Measurements from ENCODE around the gene KIAA0753. TPM values are rescaled to one million over a fixed set of nuclear protein-coding genes. Genes with fewer than 3 reads are reported as not detected.

The KIAA0753 gene
- total RNA-seq, 1 donor from 2014 or later: 7.0 TPM

DNA sequence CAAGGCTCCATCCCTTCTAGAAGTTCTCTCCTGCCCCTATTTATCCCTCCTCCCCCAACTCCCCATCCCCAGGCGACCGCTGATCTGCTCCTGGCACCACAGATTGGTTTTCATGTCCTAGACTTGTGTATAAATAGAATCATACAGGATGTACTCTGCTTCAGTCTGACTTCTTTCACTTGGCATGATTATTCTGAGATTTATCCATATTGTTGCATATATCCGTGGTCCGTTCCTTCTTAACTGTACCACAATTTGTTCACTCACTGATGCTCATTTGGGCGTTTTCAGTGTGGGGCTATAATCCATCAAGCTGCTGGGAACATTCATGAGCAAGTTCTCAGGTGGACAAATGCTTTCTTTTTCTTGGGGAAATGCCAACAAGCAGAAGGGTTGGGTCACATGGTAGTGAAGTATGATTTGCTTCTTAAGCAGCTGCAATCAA is 108.0 kb downstream of the KIAA0753 start:
- Histone ChIP-seq H3K27me3 (ENCODE audit: low read depth) (no peaks in the 10 kb centered on the region), H3K36me3 (no peaks in the 10 kb centered on the region), H3K9me3 (replicated peaks) (no peaks in the 10 kb centered on the region), H3K4me1 (peaks cover 8% of the 10 kb centered on the region), H3K4me3 (no peak overlapping the region), H3K27ac (replicated peaks) (no peak overlapping the region)
- intact Hi-C loops (cut with micrococcal nuclease): no loop called here
- DNase-seq: no peak
- TF ChIP-seq, protein P1, sequence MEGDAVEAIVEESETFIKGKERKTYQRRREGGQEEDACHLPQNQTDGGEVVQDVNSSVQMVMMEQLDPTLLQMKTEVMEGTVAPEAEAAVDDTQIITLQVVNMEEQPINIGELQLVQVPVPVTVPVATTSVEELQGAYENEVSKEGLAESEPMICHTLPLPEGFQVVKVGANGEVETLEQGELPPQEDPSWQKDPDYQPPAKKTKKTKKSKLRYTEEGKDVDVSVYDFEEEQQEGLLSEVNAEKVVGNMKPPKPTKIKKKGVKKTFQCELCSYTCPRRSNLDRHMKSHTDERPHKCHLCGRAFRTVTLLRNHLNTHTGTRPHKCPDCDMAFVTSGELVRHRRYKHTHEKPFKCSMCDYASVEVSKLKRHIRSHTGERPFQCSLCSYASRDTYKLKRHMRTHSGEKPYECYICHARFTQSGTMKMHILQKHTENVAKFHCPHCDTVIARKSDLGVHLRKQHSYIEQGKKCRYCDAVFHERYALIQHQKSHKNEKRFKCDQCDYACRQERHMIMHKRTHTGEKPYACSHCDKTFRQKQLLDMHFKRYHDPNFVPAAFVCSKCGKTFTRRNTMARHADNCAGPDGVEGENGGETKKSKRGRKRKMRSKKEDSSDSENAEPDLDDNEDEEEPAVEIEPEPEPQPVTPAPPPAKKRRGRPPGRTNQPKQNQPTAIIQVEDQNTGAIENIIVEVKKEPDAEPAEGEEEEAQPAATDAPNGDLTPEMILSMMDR (IDR thresholded peaks at IDR 0.05; ENCODE audit: borderline replicate concordance): no peak

DNA sequence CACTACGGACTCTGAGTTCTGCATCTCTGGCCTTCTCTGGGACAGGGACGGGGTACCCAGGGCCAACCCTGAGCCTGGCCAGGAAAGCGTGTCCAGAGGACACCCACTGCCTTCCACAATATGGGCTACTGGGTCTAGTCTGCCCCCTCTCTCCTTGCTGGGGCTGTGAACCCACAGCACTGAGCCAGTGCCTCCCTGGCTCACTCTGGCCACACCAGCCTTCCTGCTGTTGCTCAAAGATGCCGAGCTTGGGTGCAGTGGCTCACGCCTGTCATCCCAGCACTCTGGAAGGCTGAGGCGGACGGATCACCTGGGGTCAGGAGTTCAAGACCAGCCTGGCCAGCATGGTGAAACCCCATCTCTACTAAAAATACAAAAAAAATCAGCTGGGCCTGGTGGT is 108.9 kb downstream of the KIAA0753 start:
- no peak overlapping the region for H3K27ac ChIP-seq (replicated peaks)
- TF ChIP-seq, protein P1 (IDR thresholded peaks at IDR 0.05; ENCODE audit: borderline replicate concordance): no peak
- no peaks in the 10 kb centered on the region for H3K36me3 ChIP-seq
- no peaks in the 10 kb centered on the region for H3K27me3 ChIP-seq (ENCODE audit: low read depth)
- no peak overlapping the region for H3K4me3 ChIP-seq
- peaks cover 8% of the 10 kb centered on the region for H3K4me1 ChIP-seq
- H3K9me3 ChIP-seq (replicated peaks): no peaks in the 10 kb centered on the region
- DNase-seq: no peak
- intact Hi-C loops (cut with micrococcal nuclease): no loop called here

DNA sequence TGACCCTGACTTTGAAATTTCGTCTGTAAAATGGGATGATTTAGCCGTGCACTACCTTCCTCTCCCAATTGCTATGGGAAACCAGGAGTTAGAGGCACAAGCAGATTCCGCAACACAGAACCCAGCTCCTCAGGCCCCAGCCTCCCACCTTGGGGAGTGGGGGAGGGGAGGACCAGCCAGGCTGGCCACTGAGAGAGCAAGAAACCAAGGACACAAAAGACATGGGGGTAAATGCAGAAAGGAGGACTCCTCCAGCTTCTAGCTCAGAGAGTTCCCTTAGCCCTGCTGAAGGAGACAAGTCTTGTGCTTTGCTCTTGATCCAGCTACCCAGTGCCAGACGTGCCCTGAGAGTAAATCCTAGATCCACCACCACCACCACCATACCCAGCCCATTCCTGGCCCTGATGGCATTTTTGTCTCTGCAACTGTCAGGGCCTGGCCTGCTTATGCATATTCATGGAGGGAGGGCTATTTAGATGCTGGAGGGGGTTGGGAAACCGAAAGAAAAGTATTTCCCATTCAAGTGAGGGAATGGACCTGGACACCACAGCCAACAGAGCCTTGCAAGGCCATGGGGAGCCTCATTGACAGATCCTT is 110.1 kb downstream of the KIAA0753 start:
- DNase-seq: no peak
- H3K4me3 ChIP-seq: no peak overlapping the region
- no peak overlapping the region for H3K27ac ChIP-seq (replicated peaks)
- TF ChIP-seq, protein P1 (IDR thresholded peaks at IDR 0.05; ENCODE audit: borderline replicate concordance): no peak
- no peaks in the 10 kb centered on the region for H3K9me3 ChIP-seq (replicated peaks)
- peaks cover 8% of the 10 kb centered on the region for H3K4me1 ChIP-seq
- intact Hi-C loops (cut with micrococcal nuclease): no loop called here
- H3K36me3 ChIP-seq: no peaks in the 10 kb centered on the region
- no peaks in the 10 kb centered on the region for H3K27me3 ChIP-seq (ENCODE audit: low read depth)

DNA sequence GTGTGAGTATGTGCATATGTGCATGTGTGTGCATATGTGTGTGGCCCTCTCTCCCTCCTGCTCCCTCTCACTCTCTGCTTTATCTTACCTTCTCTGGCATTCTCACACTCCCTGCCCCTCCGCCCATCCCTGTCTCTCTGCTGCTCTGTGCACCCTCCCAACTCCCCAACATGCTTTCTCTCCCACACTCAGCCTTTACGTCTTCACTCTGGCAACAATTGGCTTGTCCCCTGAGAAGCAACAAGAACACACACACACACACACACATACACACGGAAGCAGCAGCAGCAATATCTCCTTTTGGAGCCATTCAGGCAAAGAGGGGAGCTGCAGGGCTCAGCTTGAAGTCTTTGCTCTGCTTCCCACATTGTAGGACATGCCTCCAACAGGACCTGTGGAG is 112.0 kb downstream of the KIAA0753 start:
- intact Hi-C loops (cut with micrococcal nuclease): no loop called here
- Histone ChIP-seq H3K4me3 (no peak overlapping the region), H3K27ac (replicated peaks) (no peak overlapping the region), H3K27me3 (ENCODE audit: low read depth) (no peaks in the 10 kb centered on the region), H3K36me3 (no peaks in the 10 kb centered on the region), H3K4me1 (peaks cover 8% of the 10 kb centered on the region), H3K9me3 (replicated peaks) (no peaks in the 10 kb centered on the region)
- DNase-seq: no peak
- TF ChIP-seq, protein P1 (IDR thresholded peaks at IDR 0.05; ENCODE audit: borderline replicate concordance): no peak

Small RNA genes lying within 50 kb of the gene (microRNA-seq; reads per million reads assigned to microRNA genes)
- not detected for gene MIR4520-1
- not detected for gene MIR4520-2

Other genes starting within 250 kb of the KIAA0753 start
- gene AIPL1, start 205.6 kb downstream of the KIAA0753 start, total RNA-seq: not detected
- gene PIMREG, start 196.3 kb downstream of the KIAA0753 start, total RNA-seq: 0.19 TPM
- 0.36 TPM for gene PITPNM3, start 84.2 kb downstream of the KIAA0753 start, total RNA-seq
- gene TXNDC17, start 349 bp upstream of the KIAA0753 start, total RNA-seq: 53.2 TPM
- gene MED31, start 10.9 kb upstream of the KIAA0753 start, total RNA-seq: 14.1 TPM
- gene C17orf100, start 11.1 kb upstream of the KIAA0753 start, total RNA-seq: 0.69 TPM
- not detected for gene SLC13A5, start 72.7 kb upstream of the KIAA0753 start, total RNA-seq
- 18.6 TPM for gene XAF1, start 115.3 kb upstream of the KIAA0753 start, total RNA-seq
- not detected for gene FBXO39, start 135.5 kb upstream of the KIAA0753 start, total RNA-seq
- gene TEKT1, start 191.0 kb upstream of the KIAA0753 start, total RNA-seq: not detected

Data from left ventricle myocardium inferior (tissue), 1 donor.